ENCODE data around the gene BICRAL. TPM values are rescaled to one million over a fixed set of nuclear protein-coding genes. Genes with fewer than 3 reads are reported as not detected.

The BICRAL gene
- total and polyA plus RNA-seq, 2 of the 4 experiments (the other 2 are of a cell fraction): 4.0 to 6.1 TPM

GRCh38 chr6:42909835-42910234 lies 128.0 kb downstream of the BICRAL start:
- in situ Hi-C loops (cut with MboI; ENCODE audit: low sequenced_read_pairs): loop anchor here (10.0 kb wide), 1 partner anchor 235 kb away; no protein-coding TSS in a partner anchor
- WGBS, 2 experiments (ENCODE audit: extremely low coverage in 2 of 2, insufficient read length in 1 of 2): no CpG with 5 or more reads among the region's 10 CpGs
- Histone ChIP-seq H2BK20ac (ENCODE audit: low read depth, low read length) (no peak overlapping the region), H3K9me3 (ENCODE audit: control insufficient read depth, insufficient read depth, low read length) (no peaks in the 10 kb centered on the region), H2BK15ac (ENCODE audit: low read depth, low read length) (no peak overlapping the region), H3K36me3 (ENCODE audit: control insufficient read depth, insufficient read depth, low read length) (no peaks in the 10 kb centered on the region), H2AK5ac (ENCODE audit: low read depth, low read length) (no peak overlapping the region), H4K8ac (ENCODE audit: low read depth in 2 of 2, low read length in 2 of 2) (no peak overlapping the region), H2BK120ac (ENCODE audit: low read depth, low read length) (no peak overlapping the region), H3K9ac (ENCODE audit: low read depth, low read length) (no peak overlapping the region), H3K18ac (ENCODE audit: low read depth, low read length) (no peak overlapping the region), H3K56ac (ENCODE audit: extremely low read depth, insufficient read depth, low read length) (no peak overlapping the region), H4K20me1 (ENCODE audit: insufficient read depth, low read length) (no peaks in the 10 kb centered on the region), H3K9me1 (ENCODE audit: insufficient read depth, low read length) (no peaks in the 10 kb centered on the region), H3K23ac (ENCODE audit: low read depth, low read length) (no peak overlapping the region), H4K91ac (ENCODE audit: insufficient read depth, low read depth, low read length) (no peak overlapping the region), H3K4me2 (ENCODE audit: low read depth, low read length) (no peak overlapping the region), H4K5ac (ENCODE audit: low read depth, low read length) (no peak overlapping the region), H3K4ac (ENCODE audit: low read depth, low read length) (no peak overlapping the region), H3K27me3 (ENCODE audit: control insufficient read depth, insufficient read depth, low read length) (peaks cover 3% of the 10 kb centered on the region; the same call in 1 of the 2 replicates), H3K79me1 (ENCODE audit: low read depth in 1 of 2, low read length in 2 of 2) (no peaks in the 10 kb centered on the region), H2AK9ac (replicated peaks; ENCODE audit: low read depth, low read length, poor library complexity) (no peak overlapping the region), H3K4me1 (ENCODE audit: control insufficient read depth, insufficient read depth, low read length) (no peaks in the 10 kb centered on the region), H3K14ac (replicated peaks; ENCODE audit: low read depth, low read length) (no peak overlapping the region), H2AFZ (replicated peaks; ENCODE audit: low read length, poor library complexity) (no peak overlapping the region), H3K27ac (ENCODE audit: insufficient read depth, low read length) (no peak overlapping the region), H2BK5ac (ENCODE audit: low read depth, low read length, poor library complexity, severe bottlenecking) (no peak overlapping the region), H3K4me3 (ENCODE audit: insufficient read depth, low read depth, low read length) (no peak overlapping the region)
- BruUV-seq (replicated peaks): no TSS peak
- TF ChIP-seq FOS (IDR thresholded peaks at IDR 0.05; ENCODE audit: low read depth, low read length): no peak
- TF ChIP-seq MAFK (IDR thresholded peaks at IDR 0.05; ENCODE audit: low read depth, low read length): no peak
- no peak for TF ChIP-seq USF2 (IDR thresholded peaks at IDR 0.05; ENCODE audit: low read depth, low read length)
- TF ChIP-seq NFE2L2 (IDR thresholded peaks at IDR 0.05; ENCODE audit: low read depth, low read length): no peak
- no peak for TF ChIP-seq SMC3 (IDR thresholded peaks at IDR 0.05; ENCODE audit: low read depth, low read length)
- no peak for TF ChIP-seq POLR2A (IDR thresholded peaks at IDR 0.05; ENCODE audit: low read depth, low read length)
- TF ChIP-seq, protein P1, sequence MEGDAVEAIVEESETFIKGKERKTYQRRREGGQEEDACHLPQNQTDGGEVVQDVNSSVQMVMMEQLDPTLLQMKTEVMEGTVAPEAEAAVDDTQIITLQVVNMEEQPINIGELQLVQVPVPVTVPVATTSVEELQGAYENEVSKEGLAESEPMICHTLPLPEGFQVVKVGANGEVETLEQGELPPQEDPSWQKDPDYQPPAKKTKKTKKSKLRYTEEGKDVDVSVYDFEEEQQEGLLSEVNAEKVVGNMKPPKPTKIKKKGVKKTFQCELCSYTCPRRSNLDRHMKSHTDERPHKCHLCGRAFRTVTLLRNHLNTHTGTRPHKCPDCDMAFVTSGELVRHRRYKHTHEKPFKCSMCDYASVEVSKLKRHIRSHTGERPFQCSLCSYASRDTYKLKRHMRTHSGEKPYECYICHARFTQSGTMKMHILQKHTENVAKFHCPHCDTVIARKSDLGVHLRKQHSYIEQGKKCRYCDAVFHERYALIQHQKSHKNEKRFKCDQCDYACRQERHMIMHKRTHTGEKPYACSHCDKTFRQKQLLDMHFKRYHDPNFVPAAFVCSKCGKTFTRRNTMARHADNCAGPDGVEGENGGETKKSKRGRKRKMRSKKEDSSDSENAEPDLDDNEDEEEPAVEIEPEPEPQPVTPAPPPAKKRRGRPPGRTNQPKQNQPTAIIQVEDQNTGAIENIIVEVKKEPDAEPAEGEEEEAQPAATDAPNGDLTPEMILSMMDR (conservative IDR thresholded peaks at IDR 0.05; ENCODE audit: low read depth, low read length): no peak
- TF ChIP-seq BHLHE40 (IDR thresholded peaks at IDR 0.05; ENCODE audit: low read depth, low read length): no peak
- TF ChIP-seq MXI1 (IDR thresholded peaks at IDR 0.05; ENCODE audit: borderline replicate concordance, low read depth, low read length): no peak
- TF ChIP-seq RAD21 (IDR thresholded peaks at IDR 0.05; ENCODE audit: low read length): no peak
- TF ChIP-seq RFX5 (IDR thresholded peaks at IDR 0.05; ENCODE audit: low read depth, low read length): no peak
- TF ChIP-seq CHD1 (IDR thresholded peaks at IDR 0.05; ENCODE audit: low read depth, low read length): no peak
- TF ChIP-seq RCOR1 (IDR thresholded peaks at IDR 0.05; ENCODE audit: insufficient replicate concordance, low read length): no peak
- dilution Hi-C loops (cut with HindIII; ENCODE audit: low sequenced_read_pairs, unreplicated experiment): no loop called here
- intact Hi-C loops (cut with micrococcal nuclease): loop anchor here (10.0 kb wide), 1 partner anchor 425 kb away; no protein-coding TSS in a partner anchor
- DNase-seq: no peak
- POLR2A ChIA-PET (ENCODE audit: unreplicated experiment): no interaction called here
- CTCF ChIA-PET: no interaction called here
- no peak for ATAC-seq (ENCODE audit: low read depth)
